SK-N-MC (cell line): ENCODE data around the gene FBLIM1.

Source experiments
- EZH2 ChIP-seq: fragments of 200-600 bp; sonication (generic); IDR thresholded peaks from one replicate; pipeline ENCODE4 v1.6.1; 2017; ENCODE audit warnings: antibody characterized with exemption
- FOXP2 ChIP-seq: optimal IDR thresholded peaks from 2 replicates; pipeline ENCODE3; 2011; ENCODE audit warnings: mild to moderate bottlenecking, moderate library complexity; ENCODE audit not compliant: insufficient read depth; ENCODE audit errors: extremely low read length, control extremely low read depth
- POLR2AphosphoS5 ChIP-seq: IDR thresholded peaks from 2 replicates; pipeline ENCODE4 v1.6.1; 2012; ENCODE audit warnings: mild to moderate bottlenecking, low read depth, low read length, borderline replicate concordance

- TF ChIP-seq EZH2 (no peak), POLR2AphosphoS5 (no peak), FOXP2 (no peak)
These were observed 1.5 kb upstream of the FBLIM1 start for GRCh38 chr1:15757016-15757543.
